GM03348 (cell line): ENCODE measurements around the gene AP1B1.
"Not testable (repeated sequence)": the region's sequence is repeated elsewhere in the genome, so short reads cannot be mapped to it uniquely, and the experiment has no call there.

ENCODE experiments used
- DNase-seq: peaks from one replicate; pipeline ENCODE4 v3.0.0; 2012; ENCODE audit warnings: low spot score

Gene AP1B1

GRCh38 chr22:29386708-29387107, 1.7 kb downstream of the AP1B1 start:
- no peak for DNase-seq

- no peak for DNase-seq
These were observed 2.6 kb downstream of the AP1B1 start for GRCh38 chr22:29385748-29386147.

- DNase-seq = no peak
These were observed 3.1 kb downstream of the AP1B1 start for GRCh38 chr22:29385151-29385704.

GRCh38 chr22:29383740-29384139, 4.6 kb downstream of the AP1B1 start:
- no peak for DNase-seq

GRCh38 chr22:29382580-29383302, 5.6 kb downstream of the AP1B1 start:
- DNase-seq = no peak

- DNase-seq = no peak
These were observed 7.5 kb downstream of the AP1B1 start for GRCh38 chr22:29380856-29381255.

GRCh38 chr22:29380032-29380781, 8.2 kb downstream of the AP1B1 start:
- DNase-seq = no peak

GRCh38 chr22:29379258-29379657, 9.1 kb downstream of the AP1B1 start:
- no peak for DNase-seq

- no peak for DNase-seq
These were observed 10.4 kb downstream of the AP1B1 start for GRCh38 chr22:29377979-29378378.

- not testable (repeated sequence) for DNase-seq
These were observed 11.7 kb downstream of the AP1B1 start for GRCh38 chr22:29376705-29377104.

- no peak for DNase-seq
These were observed 12.8 kb downstream of the AP1B1 start for GRCh38 chr22:29375398-29376076.

GRCh38 chr22:29374806-29375205, 13.6 kb downstream of the AP1B1 start:
- DNase-seq = not testable (repeated sequence)

GRCh38 chr22:29374401-29374800, 14.0 kb downstream of the AP1B1 start:
- DNase-seq = no peak

- no peak for DNase-seq
These were observed 17.8 kb downstream of the AP1B1 start for GRCh38 chr22:29370537-29370936.

GRCh38 chr22:29369460-29369859, 18.9 kb downstream of the AP1B1 start:
- DNase-seq = peak; percentile 92

GRCh38 chr22:29359469-29359868, 28.9 kb downstream of the AP1B1 start:
- peak; percentile 74 for DNase-seq

- DNase-seq = not testable (repeated sequence)
These were observed 31.0 kb downstream of the AP1B1 start for GRCh38 chr22:29357193-29357890.

GRCh38 chr22:29353860-29354259, 34.5 kb downstream of the AP1B1 start:
- no peak for DNase-seq

- DNase-seq = no peak
These were observed 35.1 kb downstream of the AP1B1 start for GRCh38 chr22:29353286-29353685.

- no peak for DNase-seq
These were observed 35.6 kb downstream of the AP1B1 start for GRCh38 chr22:29352778-29353177.

GRCh38 chr22:29351891-29352290, 36.5 kb downstream of the AP1B1 start:
- DNase-seq = no peak

GRCh38 chr22:29351042-29351441, 37.3 kb downstream of the AP1B1 start:
- no peak for DNase-seq
